HG02884 (cell line): ENCODE measurements around the gene RPRD1B.

Experiments used
- ATAC-seq: cut with Tn5 transposase; IDR thresholded peaks from one replicate; pipeline ENCODE4 v1.9.1; 2021; ENCODE audit warnings: mild to moderate bottlenecking, moderate library complexity; ENCODE audit not compliant: unreplicated experiment

The RPRD1B gene

DNA sequence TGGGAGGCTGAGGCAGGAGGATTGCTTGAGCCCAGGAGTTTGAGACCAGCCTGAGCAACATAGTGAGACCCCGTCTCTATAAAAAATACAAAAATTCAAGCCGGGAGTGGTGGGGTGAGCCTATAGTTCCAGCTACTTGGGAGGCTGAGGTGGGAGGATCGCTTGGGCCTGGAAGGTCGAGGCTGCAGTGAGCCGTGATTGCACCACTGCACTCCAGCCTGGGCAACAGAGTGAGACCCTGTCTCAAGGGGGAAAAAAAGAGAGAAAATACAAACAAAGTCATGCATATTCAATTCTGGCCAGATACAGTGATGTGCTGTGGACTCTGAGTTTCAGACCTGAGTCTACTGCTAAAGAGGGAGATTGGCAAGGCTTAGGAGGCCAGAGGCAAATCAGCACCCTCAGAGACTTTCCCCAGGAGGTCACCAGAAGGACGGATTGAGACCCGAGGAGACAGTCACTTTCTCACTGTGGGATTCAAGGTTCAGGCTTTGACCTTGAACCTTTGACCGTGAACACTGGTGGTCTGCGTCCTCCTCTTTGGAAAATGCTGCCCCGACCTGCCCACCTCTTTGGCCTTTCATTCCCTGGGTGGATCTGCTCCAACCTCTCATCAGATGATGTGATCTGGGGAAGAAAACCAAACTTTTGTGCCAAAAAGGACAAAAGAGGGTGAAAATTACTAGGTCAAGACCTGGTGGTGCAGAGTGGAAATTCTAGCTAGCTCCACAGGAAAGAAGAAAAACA, 100.3 kb downstream of the RPRD1B start:
- no peak for ATAC-seq

DNA sequence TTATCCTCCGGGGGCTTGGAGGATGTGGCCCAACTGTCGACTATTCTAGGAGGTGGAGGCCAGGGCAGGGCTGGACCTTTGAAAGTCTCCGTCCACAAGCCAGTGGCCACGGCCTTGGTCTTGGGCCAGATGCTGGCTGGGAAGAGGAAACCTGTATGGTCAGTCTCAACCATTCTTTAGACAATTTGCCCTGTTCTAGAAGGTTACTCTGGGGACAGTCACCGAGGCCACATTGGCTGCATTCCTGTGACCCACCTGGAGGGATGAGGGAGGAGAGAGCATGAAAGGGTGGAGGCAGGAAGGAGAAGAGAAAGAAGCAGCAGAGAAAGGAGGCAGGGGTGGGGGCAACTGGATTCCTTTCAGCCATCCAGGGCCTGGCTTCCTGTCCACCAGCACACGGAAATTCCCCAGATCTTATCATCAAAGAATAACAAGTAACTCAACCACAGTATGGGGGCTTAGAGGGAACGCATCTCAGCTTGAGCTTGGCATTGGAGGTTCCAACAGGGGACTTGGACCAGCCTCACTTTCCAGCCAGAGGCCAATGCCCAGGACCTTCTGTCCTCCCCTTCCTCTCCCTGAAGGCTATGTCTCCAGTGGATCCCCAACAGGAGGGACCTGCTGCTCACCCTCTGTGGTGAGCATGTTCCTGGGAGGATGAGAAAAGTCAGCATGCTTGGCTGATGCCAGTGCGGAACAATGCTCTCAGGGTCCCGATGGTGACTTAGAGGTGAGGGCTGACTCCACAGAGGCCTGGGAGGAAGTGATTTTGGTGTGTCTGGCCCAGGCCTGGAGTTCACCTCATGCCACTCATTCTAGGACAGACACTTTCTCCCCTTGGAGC, 101.1 kb downstream of the RPRD1B start:
- no peak for ATAC-seq

DNA sequence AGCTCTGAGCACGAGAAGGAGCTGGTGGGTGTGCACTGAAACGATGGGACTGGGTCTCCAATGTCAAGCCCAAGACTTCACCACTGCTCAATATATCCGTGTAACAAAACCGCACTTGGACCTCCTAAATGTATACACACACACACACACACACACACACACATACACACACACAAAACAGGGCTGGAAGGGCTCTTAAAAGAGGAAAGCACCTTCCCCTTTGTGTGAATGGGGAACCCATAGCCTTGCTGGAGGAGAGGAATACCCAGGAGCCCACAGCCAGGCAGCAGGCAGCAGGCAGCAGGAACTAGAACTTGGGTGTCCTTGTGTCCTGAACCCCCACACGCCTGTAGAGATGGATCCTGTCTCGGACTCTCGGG, 101.7 kb downstream of the RPRD1B start:
- no peak for ATAC-seq

DNA sequence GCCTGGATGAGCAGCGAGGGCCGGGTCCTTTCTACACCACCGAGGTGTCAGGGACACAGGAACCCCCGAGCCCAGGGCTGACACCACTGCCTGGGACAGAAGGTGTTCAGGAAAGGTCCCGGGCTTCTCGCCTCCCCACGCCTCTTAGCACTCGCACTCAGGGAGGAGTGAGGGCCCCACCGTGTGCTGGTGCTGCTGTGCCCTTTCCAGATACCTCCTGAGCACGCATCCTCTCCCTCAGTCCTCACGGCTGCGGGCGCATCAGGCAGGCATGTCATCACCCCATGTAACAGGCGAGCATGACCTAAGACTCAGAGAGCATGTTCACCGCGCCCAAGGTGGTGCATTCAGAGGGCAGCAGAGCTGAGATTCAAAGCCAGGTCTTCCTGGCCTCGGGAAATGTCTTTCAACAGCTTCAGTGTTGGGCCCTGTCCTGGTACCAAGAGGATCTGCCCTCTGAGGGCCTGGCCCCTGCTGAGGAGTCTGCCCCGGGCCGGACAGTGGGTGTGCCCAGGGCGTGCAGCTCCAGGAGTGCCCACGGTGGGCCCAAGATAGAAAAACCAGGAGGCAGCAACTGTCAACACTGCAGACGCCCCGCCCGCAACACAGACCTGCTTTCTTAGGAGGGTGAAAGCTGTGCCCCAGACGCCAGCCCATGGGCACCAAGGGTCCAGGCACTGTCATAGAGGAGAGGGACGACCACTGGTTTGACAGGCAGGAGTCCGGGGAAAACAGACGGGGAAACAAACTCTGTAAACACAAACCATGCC, 102.3 kb downstream of the RPRD1B start:
- ATAC-seq = no peak

DNA sequence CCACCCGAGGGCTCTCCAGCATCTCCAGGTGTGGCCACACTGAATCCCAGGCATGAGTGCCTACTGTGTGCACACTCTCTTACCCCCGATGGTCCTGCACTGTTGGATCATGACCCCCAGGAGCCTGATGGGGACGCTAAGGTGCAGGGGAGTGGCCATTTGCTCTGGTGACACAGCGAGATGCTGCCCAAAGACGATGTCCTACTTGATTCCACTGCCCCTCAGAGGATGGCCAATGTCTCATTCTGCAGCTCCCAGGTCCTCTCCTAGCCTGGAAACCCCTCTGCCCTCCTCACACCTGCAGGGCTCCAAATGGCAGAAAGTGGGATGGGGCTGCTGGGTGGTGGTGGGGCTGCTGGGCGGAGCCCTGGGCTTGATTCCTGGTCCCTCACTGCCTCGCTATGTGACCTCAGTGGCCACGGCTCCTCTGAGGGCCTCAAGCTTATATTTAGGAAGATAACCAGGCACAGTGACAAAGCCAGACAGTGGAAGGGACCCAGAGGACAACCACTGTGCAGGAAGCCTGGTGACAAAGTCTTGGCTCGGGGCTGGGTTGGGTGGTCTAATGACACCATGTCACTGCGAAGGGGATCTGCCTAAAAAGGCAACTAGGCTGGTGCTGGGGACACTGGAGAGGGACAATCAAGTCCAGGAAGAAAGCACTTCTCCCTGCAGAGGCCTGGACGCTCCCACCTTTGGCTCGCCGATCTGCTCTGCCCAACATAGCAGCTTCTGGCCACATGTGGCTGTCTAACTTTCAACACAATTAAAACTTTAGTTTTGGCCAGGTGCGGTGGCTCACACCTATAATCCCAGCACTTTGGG, 103.1 kb downstream of the RPRD1B start:
- ATAC-seq = no peak

DNA sequence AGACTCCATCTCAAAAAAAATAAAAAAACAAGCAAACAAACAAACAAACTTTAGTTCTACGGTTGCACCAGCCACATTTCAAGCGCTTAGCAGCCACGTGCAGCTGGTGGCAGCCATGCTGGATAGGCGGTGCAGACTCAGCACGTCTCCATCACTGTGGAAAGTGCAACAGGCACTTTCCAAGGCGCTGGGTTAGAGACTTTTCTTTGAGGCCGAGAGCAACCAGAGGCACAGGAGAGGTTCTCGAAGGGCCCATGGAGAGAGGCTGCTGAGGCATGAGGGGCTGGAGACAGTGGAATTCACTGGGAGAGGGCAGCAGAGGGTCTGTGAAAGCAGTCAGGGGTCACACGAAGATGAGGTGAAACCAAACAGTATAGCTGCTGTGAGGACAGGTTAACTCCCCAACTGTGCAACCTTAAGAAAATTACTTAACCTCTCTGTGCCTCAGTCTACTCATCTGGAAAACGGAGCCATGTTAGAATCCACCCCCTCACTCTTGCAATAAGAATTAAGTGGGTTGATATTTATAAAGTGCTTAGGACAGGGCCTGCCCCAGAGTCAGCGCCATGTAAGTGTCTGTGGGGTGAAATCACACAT, 104.0 kb downstream of the RPRD1B start:
- ATAC-seq = no peak

DNA sequence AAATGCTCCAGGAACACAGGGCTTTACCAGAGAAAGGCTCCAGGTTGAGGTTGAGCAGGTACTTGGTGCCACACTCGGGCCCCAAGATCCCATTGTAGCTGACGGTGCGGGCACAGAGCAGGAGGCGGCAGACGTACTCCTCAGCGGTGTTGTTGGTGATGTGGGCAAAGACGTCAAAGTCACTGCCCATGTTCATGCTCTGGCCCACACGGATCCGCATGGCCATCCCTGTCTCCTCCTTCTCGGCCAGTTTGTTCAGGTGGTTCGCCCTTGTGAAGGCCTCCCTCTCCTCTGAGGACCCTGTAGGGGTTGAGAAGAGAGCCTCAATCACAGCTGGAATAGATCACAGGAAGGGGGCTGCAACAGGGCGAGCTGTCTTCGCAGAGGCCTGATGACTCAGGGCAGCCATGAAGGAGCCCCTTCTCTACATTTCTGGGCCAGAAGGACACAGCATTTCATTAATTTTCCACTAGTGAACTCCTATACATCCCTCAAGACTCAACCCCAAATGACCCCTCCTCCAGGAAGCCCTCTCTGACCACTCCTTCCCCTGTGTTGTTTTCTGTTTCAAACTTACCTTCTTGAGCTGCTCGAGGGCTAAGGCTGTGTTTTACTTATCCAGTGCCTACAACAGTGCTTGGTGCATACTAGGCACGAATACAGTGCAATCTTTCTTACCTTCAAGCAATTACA, 104.7 kb downstream of the RPRD1B start:
- no peak for ATAC-seq

DNA sequence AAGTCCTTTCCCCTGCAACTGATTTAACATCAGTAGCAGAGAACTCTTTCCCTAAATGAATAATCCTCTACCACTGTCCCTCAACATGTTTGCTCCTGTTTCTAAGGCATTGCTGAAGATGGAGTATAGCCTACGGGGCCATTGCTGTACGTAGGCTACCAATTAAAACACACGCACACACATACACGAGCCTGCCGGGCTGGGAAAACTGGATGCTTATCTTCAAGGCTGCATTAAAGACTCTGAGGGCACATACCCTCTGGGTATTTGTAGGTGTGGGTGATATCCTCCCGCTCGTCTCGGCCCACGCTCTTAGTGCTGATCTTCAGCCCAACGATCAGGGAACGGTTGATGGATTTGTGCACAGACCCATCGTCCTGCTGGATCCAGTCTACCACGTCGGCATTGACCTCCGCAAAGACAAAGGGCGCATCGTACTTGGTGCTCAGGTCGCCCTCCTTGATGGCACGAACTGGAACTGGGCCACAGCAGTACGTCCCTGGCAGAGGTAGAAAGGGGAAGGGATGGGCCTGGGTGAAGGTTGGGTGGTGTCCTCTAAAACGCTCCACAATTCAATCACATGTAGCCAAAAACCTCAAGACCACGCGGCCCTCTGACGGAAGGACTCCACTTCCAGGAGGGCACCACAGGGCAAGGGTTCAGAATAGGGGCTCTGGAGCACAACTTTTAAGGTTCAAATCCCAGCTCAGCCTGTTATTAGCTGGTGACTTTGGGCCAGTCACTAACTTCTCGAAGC, 105.8 kb downstream of the RPRD1B start:
- no peak for ATAC-seq

DNA sequence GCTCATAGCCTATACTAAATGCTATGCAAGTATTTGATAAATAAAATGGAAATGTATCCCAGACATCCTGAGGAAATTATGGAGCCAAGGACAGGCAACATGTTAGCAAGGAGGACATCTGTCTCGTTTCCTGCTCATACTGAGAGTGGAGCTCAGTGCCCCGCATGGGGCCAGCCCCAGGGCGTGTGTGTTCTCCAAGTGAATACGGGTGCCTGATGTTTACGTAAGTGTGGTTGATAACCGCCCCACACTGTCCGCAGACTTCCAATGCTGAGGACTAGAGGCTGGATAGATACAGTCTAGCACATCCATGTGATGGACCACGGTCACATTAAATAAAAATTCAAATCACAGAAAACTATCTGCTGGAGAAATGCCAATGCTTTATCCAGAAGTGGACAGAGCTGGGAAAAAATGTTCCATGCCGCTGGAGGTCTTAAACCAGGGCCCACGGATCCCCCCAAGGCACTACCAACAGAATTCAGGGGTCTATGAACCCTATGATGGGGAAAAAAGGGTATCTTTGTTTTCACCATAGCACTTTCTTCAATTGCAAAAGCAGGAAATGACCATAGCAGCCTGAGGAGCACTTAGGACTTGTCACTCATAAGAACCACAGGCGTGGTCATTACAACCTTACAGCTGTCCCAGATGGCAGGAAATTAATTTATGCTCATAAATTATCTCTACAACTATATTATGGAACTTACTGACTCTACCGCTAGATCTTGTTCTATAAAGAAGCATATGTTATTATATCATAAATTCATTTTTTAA, 106.6 kb downstream of the RPRD1B start:
- no peak for ATAC-seq

DNA sequence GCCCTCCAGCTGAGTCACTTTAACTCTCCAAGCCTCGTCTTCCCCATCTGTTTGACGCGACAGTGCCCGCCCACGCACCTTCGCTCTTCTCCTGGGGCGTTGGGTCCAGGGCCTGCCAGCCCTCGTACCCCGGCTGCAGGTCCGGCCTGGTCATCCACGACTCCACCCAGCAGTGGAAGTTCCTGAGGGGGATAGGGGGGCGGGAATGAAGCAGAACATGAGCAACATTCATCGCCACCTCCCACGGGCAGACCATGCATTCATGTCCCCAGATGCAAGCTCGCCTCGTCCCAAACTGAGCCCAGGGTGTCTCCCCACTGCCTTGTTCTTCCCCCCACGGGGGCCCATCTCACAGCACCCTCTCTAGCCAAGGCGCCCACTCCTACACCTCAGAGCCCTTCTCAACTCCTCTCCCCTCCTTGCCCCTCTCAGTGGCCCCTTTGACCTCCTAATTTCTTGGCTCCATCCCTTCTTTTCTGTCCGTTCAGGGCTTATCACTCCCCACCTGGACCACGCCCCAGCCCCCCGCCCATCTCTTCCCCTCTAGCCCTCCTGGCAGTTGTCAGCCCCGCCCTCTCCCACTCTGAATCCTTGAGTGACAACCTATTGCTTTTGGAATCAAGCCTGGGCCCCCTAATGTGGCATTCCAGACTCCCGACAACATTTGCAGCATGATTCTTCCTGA, 107.8 kb downstream of the RPRD1B start:
- ATAC-seq = no peak
